GM23338 (cell line): ENCODE measurements around the gene ACTN2. TPM values are rescaled to one million over a fixed set of nuclear protein-coding genes. Genes with fewer than 3 reads are reported as not detected.

Experiments used
- ATAC-seq: fragments of 200-7000 bp; cut with Tn5 transposase; 3 replicates; pipeline ENCODE4 v1.9.1; 2020
- DNase-seq: peaks from one replicate; pipeline ENCODE4 v3.0.0-alpha.2; 2015; ENCODE audit warnings: low spot score
- H2AFZ ChIP-seq: fragments of 200-600 bp; sonication (generic); 2 replicates; pipeline ENCODE4 v1.8.0; 2016; ENCODE audit warnings: antibody characterized with exemption, mild to moderate bottlenecking, moderate library complexity
- H3F3A ChIP-seq: fragments of 200-600 bp; sonication (generic); replicated peaks from 2 replicates; pipeline ENCODE4 v1.8.0; 2017; ENCODE audit warnings: antibody characterized with exemption, mixed run types, low read depth
- H3K27ac ChIP-seq: fragments of 200-600 bp; sonication (generic); 2 replicates; pipeline ENCODE4 v1.6.1; 2016; ENCODE audit warnings: low read depth
- H3K27me3 ChIP-seq: fragments of 200-600 bp; sonication (generic); 2 replicates; pipeline ENCODE4 v1.8.0; 2016; ENCODE audit warnings: mild to moderate bottlenecking, mixed run types, moderate library complexity; ENCODE audit not compliant: insufficient read depth
- H3K36me3 ChIP-seq: fragments of 200-600 bp; sonication (generic); 2 replicates; pipeline ENCODE4 v1.8.0; 2016; ENCODE audit warnings: mild to moderate bottlenecking; ENCODE audit not compliant: insufficient read depth
- H3K4me1 ChIP-seq: fragments of 200-600 bp; sonication (generic); 2 replicates; pipeline ENCODE4 v1.8.0; 2016; ENCODE audit warnings: mild to moderate bottlenecking, moderate library complexity; ENCODE audit not compliant: insufficient read depth
- H3K4me2 ChIP-seq: fragments of 200-600 bp; sonication (generic); 2 replicates; pipeline ENCODE4 v1.7.1; 2017; ENCODE audit warnings: mixed run types
- H3K4me3 ChIP-seq: fragments of 200-600 bp; sonication (generic); 2 replicates; pipeline ENCODE4 v1.6.1; 2016; ENCODE audit warnings: mixed run types
- H3K79me2 ChIP-seq: fragments of 200-600 bp; sonication (generic); replicated peaks from 2 replicates; pipeline ENCODE4 v1.8.0; 2017; ENCODE audit warnings: mild to moderate bottlenecking; ENCODE audit not compliant: insufficient read depth
- H3K9me2 ChIP-seq: fragments of 200-600 bp; sonication (generic); 2 replicates; pipeline ENCODE4 v1.8.0; 2017; ENCODE audit not compliant: insufficient read depth
- H4K20me1 ChIP-seq: fragments of 200-600 bp; sonication (generic); replicated peaks from 2 replicates; pipeline ENCODE4 v1.8.0; 2017; ENCODE audit warnings: mild to moderate bottlenecking; ENCODE audit not compliant: insufficient read depth
- H3K27ac Mint-ChIP-seq: 2 replicates; pipeline ENCODE4 v1.8.0; 2020; ENCODE audit warnings: inconsistent platforms, mild to moderate bottlenecking, moderate library complexity, mixed read lengths
- H3K27me3 Mint-ChIP-seq: 3 replicates; pipeline ENCODE4 v1.8.0; 2022; ENCODE audit warnings: low read depth, mild to moderate bottlenecking, moderate library complexity, mixed read lengths, inconsistent platforms; ENCODE audit not compliant: insufficient read depth, poor library complexity
- H3K36me3 Mint-ChIP-seq: 3 replicates; pipeline ENCODE4 v1.8.0; 2021; ENCODE audit warnings: low read depth, mild to moderate bottlenecking, inconsistent platforms, moderate library complexity, mixed read lengths
- H3K4me1 Mint-ChIP-seq: 3 replicates; pipeline ENCODE4 v1.8.0; 2020; ENCODE audit warnings: mild to moderate bottlenecking, inconsistent platforms, mixed read lengths
- H3K4me3 Mint-ChIP-seq: 3 replicates; pipeline ENCODE4 v1.8.0; 2021; ENCODE audit warnings: moderate library complexity, mild to moderate bottlenecking, inconsistent platforms, mixed read lengths
- H3K9me3 Mint-ChIP-seq: 3 replicates; pipeline ENCODE4 v1.8.0; 2020; ENCODE audit warnings: moderate library complexity, mild to moderate bottlenecking, inconsistent platforms, mixed read lengths
- CREB1 ChIP-seq: fragments of 250-450 bp; sonication (Bioruptor Pico); IDR thresholded peaks from 2 replicates; pipeline ENCODE4 v1.5.0; 2020; ENCODE audit warnings: low read depth, mild to moderate bottlenecking, moderate library complexity
- EZH2 ChIP-seq: fragments of 200-600 bp; sonication (generic); IDR thresholded peaks from one replicate; pipeline ENCODE4 v1.8.0; 2017; ENCODE audit warnings: antibody characterized with exemption, mild to moderate bottlenecking, low read depth; ENCODE audit not compliant: unreplicated experiment
- EZH2phosphoT487 ChIP-seq: fragments of 200-600 bp; sonication (generic); IDR thresholded peaks from one replicate; pipeline ENCODE4 v1.8.1; 2018; ENCODE audit warnings: antibody characterized with exemption; ENCODE audit not compliant: unreplicated experiment
- JUNB ChIP-seq: IDR thresholded peaks from one replicate; pipeline ENCODE4 v1.6.1; 2016; ENCODE audit warnings: antibody characterized with exemption; ENCODE audit not compliant: unreplicated experiment
- NANOG ChIP-seq: IDR thresholded peaks from 2 replicates; pipeline ENCODE4 v1.6.1; 2016; ENCODE audit warnings: antibody characterized with exemption, borderline replicate concordance
- POLR2AphosphoS5 ChIP-seq: IDR thresholded peaks from 2 replicates; pipeline ENCODE4 v1.6.1; 2016; ENCODE audit warnings: antibody characterized with exemption, low read depth
- REST ChIP-seq: IDR thresholded peaks from one replicate; pipeline ENCODE4 v1.6.1; 2018; ENCODE audit warnings: antibody characterized with exemption; ENCODE audit not compliant: unreplicated experiment
- STAT1 ChIP-seq: IDR thresholded peaks from one replicate; pipeline ENCODE4 v1.6.1; 2016; ENCODE audit warnings: antibody characterized with exemption; ENCODE audit not compliant: unreplicated experiment
- ZNF114 ChIP-seq: fragments of 250-450 bp; sonication (Bioruptor Pico); IDR thresholded peaks from 2 replicates; pipeline ENCODE4 v1.5.0; 2020; ENCODE audit warnings: mild to moderate bottlenecking, moderate library complexity
- ZNF331 ChIP-seq: fragments of 250-450 bp; sonication (Bioruptor Pico); IDR thresholded peaks from 2 replicates; pipeline ENCODE4 v1.5.0; 2020; ENCODE audit warnings: low read depth, mild to moderate bottlenecking, moderate library complexity
- ZNF462 ChIP-seq: fragments of 250-450 bp; sonication (Bioruptor Pico); IDR thresholded peaks from 2 replicates; pipeline ENCODE4 v1.5.0; 2020; ENCODE audit warnings: mild to moderate bottlenecking, moderate library complexity
- polyA plus RNA-seq: library from polyadenylated mRNA; unstranded; fragments of >200 nt; fragmentation: Nextera tagmentation; extraction: Ambion mirVana; gene quantifications from 2 replicates; pipeline ENCODE4 v1.2.1, GENCODE V29; 2016
- total RNA-seq: library from RNA; depleted of rRNA; stranded (reverse); fragments of >200 nt; shearing (Covaris generic); gene quantifications from 2 replicates; pipeline ENCODE4 v1.2.3, GENCODE V29; 2014
- TF ChIP-seq, protein P1 (sequence below): IDR thresholded peaks from 2 replicates; pipeline ENCODE4 v1.6.1; 2016; ENCODE audit warnings: antibody characterized with exemption
- TF ChIP-seq, protein P2 (sequence below), 2 experiments: fragments of 200-600 bp in 1 of 2; sonication (generic) in 1 of 2; conservative IDR thresholded peaks; 2 replicates each; pipeline versions ENCODE4 v1.5.1 to v1.6.1; 2016 to 2017; ENCODE audit warnings: antibody characterized with exemption in 2 of 2, low read depth in 2 of 2, mild to moderate bottlenecking in 2 of 2, moderate library complexity in 1 of 2

ACTN2 gene
- total and polyA plus RNA-seq, 2 experiments from 2014 or later = 1.9 to 2.8 TPM

DNA sequence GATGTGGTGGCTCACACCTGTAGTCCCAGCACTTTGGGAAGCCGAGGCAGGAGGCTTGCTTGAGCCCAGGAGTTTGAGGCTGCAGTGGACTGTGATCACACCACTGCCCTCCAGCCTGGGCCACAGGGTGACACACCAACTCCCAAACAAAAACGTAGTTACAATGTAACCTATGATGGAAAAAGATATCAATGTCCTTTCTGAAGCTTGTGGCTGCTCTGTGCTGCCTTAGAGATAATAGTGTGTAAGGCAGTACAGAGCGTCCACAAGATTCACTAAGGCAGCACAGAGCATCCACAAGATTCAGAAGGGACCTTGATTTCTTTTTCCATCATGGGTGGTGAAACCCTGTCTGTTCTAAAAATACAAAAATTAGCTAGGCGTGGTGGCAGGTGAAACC, 42.5 kb downstream of the ACTN2 start:
- ATAC-seq (no peak), DNase-seq (no peak)
- no peaks in the 10 kb centered on the region for H3K9me3 Mint-ChIP-seq
- H2AFZ ChIP-seq = no peak overlapping the region
- H3K27ac ChIP-seq = no peak overlapping the region
- H3K4me3 ChIP-seq = no peak overlapping the region
- no peaks in the 10 kb centered on the region for H3F3A ChIP-seq
- no peaks in the 10 kb centered on the region for H3K79me2 ChIP-seq
- 0 out of 2 replicates have a peak, but pooled peaks cover 3% of the 10 kb centered on the region for H3K9me2 ChIP-seq
- no peaks in the 10 kb centered on the region for H3K27me3 ChIP-seq
- H3K4me2 ChIP-seq = no peak overlapping the region
- no peaks in the 10 kb centered on the region for H4K20me1 ChIP-seq
- H3K4me1 ChIP-seq = no peaks in the 10 kb centered on the region
- TF ChIP-seq EZH2 (no peak), ZNF462 (CRISPR knock-in tag) (no peak), CREB1 (CRISPR knock-in tag) (no peak), POLR2AphosphoS5 (no peak), EZH2phosphoT487 (no peak), JUNB (no peak), STAT1 (no peak), REST (no peak), ZNF114 (CRISPR knock-in tag) (no peak), ZNF331 (CRISPR knock-in tag) (no peak), NANOG (no peak)
- TF ChIP-seq, protein P1, sequence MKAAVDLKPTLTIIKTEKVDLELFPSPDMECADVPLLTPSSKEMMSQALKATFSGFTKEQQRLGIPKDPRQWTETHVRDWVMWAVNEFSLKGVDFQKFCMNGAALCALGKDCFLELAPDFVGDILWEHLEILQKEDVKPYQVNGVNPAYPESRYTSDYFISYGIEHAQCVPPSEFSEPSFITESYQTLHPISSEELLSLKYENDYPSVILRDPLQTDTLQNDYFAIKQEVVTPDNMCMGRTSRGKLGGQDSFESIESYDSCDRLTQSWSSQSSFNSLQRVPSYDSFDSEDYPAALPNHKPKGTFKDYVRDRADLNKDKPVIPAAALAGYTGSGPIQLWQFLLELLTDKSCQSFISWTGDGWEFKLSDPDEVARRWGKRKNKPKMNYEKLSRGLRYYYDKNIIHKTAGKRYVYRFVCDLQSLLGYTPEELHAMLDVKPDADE = no peak
- TF ChIP-seq, protein P2, sequence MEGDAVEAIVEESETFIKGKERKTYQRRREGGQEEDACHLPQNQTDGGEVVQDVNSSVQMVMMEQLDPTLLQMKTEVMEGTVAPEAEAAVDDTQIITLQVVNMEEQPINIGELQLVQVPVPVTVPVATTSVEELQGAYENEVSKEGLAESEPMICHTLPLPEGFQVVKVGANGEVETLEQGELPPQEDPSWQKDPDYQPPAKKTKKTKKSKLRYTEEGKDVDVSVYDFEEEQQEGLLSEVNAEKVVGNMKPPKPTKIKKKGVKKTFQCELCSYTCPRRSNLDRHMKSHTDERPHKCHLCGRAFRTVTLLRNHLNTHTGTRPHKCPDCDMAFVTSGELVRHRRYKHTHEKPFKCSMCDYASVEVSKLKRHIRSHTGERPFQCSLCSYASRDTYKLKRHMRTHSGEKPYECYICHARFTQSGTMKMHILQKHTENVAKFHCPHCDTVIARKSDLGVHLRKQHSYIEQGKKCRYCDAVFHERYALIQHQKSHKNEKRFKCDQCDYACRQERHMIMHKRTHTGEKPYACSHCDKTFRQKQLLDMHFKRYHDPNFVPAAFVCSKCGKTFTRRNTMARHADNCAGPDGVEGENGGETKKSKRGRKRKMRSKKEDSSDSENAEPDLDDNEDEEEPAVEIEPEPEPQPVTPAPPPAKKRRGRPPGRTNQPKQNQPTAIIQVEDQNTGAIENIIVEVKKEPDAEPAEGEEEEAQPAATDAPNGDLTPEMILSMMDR (conservative IDR thresholded peaks at IDR 0.05; ENCODE audit: low read depth in 2 of 2) = no peak
- H3K4me3 Mint-ChIP-seq = no peak overlapping the region
- no peaks in the 10 kb centered on the region for H3K27me3 Mint-ChIP-seq
- H3K36me3 ChIP-seq = no peaks in the 10 kb centered on the region
- peaks cover 4% of the 10 kb centered on the region; the same call in 1 of the 3 replicates for H3K36me3 Mint-ChIP-seq
- H3K4me1 Mint-ChIP-seq = no peaks in the 10 kb centered on the region
- H3K27ac Mint-ChIP-seq = no peak overlapping the region
